Adrenal gland (tissue), 5 donors: ENCODE data around the gene SLCO2A1.

Experiments
- CTCF ChIP-seq, 6 experiments: fragments of 450-650 bp in 4 of 6; fragments of 200-600 bp in 2 of 6; sonication (generic) in 1 of 6; IDR thresholded peaks; 1 replicate in 5 of 6; 2 replicates in 1 of 6; pipeline versions ENCODE4 v1.5.1 to v1.8.0; 2016 to 2021; ENCODE audit warnings: antibody characterized with exemption in 6 of 6, mild to moderate bottlenecking in 2 of 6, moderate library complexity in 1 of 6
- POLR2A ChIP-seq, 2 donors: fragments of 450-650 bp; IDR thresholded peaks; one replicate each; pipeline ENCODE4 v1.6.1; 2017; ENCODE audit warnings: antibody characterized with exemption in 2 of 2, mild to moderate bottlenecking in 2 of 2, moderate library complexity in 1 of 2
- donor health status: DM: no; HTN: no; CAD: no.

- TF ChIP-seq CTCF (IDR thresholded peaks at IDR 0.05): no peak
- TF ChIP-seq POLR2A (IDR thresholded peaks at IDR 0.05): no peak
Measured at GRCh38 chr3:133994166-133994890, 35.4 kb downstream of the SLCO2A1 start.
